OCI-LY7 (cell line): ENCODE measurements around the gene ZMAT5. TPM values are rescaled to one million over a fixed set of nuclear protein-coding genes. Genes with fewer than 3 reads are reported as not detected.

ENCODE experiments used
- BruUV-seq: library from RNA; stranded (reverse); fragments of 400-500 nt; replicated peaks from 2 replicates; lab custom pipeline; 2021; lab: Mats Ljungman, UMichigan
- CTCF ChIA-PET: fragments of 300-600 bp; sonication (Branson Sonifier 250); formaldehyde crosslinking; loops from one replicate; lab custom pipeline; 2022; ENCODE audit warnings: antibody characterized with exemption; ENCODE audit not compliant: unreplicated experiment; lab: Charles Lee
- POLR2A ChIA-PET: fragments of 300-600 bp; sonication (Branson Sonifier 250); formaldehyde crosslinking; loops from one replicate; lab custom pipeline; 2022; ENCODE audit warnings: antibody characterized with exemption; lab: Charles Lee
- DNase-seq: peaks from one replicate; pipeline ENCODE4 v3.0.0-alpha.2; 2015; ENCODE audit warnings: low spot score
- H2AFZ ChIP-seq: fragments of 200-600 bp; sonication (generic), shearing (Covaris generic); 2 replicates; pipeline ENCODE4 v1.6.1; 2014; ENCODE audit warnings: mild to moderate bottlenecking, antibody characterized with exemption, low read length, moderate library complexity
- H3K27ac ChIP-seq: fragments of 200-600 bp; sonication (generic); 2 replicates; pipeline ENCODE4 v1.5.1; 2014; ENCODE audit warnings: mixed run types, low read depth, mild to moderate bottlenecking, moderate library complexity, low read length, inconsistent platforms; ENCODE audit not compliant: poor library complexity, severe bottlenecking
- H3K36me3 ChIP-seq: fragments of 200-600 bp; sonication (generic); 2 replicates; pipeline ENCODE4 v1.6.1; 2014; ENCODE audit warnings: mild to moderate bottlenecking, antibody characterized with exemption, low read length, moderate library complexity, mixed read lengths; ENCODE audit not compliant: insufficient read depth
- H3K4me1 ChIP-seq: fragments of 200-600 bp; sonication (generic); 2 replicates; pipeline ENCODE4 v1.5.1; 2014; ENCODE audit warnings: mild to moderate bottlenecking, low read length; ENCODE audit not compliant: insufficient read depth, poor library complexity, severe bottlenecking
- H3K4me2 ChIP-seq: fragments of 200-600 bp; sonication (generic); 2 replicates; pipeline ENCODE4 v1.6.1; 2014; ENCODE audit warnings: mild to moderate bottlenecking, low read length
- H3K4me3 ChIP-seq: fragments of 200-600 bp; sonication (generic); 2 replicates; pipeline ENCODE4 v1.5.1; 2014; ENCODE audit warnings: mild to moderate bottlenecking, low read depth, low read length; ENCODE audit not compliant: poor library complexity, severe bottlenecking
- H3K79me2 ChIP-seq: fragments of 200-600 bp; sonication (generic); 2 replicates; pipeline ENCODE4 v1.6.1; 2016; ENCODE audit warnings: low read depth, mild to moderate bottlenecking, low read length, moderate library complexity, mixed read lengths; ENCODE audit not compliant: insufficient read depth
- H3K9me2 ChIP-seq: fragments of 200-600 bp; sonication (generic); 2 replicates; pipeline ENCODE4 v1.6.1; 2016; ENCODE audit warnings: mild to moderate bottlenecking, low read length, mixed read lengths; ENCODE audit not compliant: insufficient read depth
- H3K9me3 ChIP-seq: fragments of 200-600 bp; sonication (generic); 2 replicates; pipeline ENCODE4 v1.6.1; 2014; ENCODE audit warnings: mild to moderate bottlenecking, mixed run types, low read length, mixed read lengths
- H4K20me1 ChIP-seq: fragments of 200-600 bp; sonication (generic); 2 replicates; pipeline ENCODE4 v1.6.1; 2014; ENCODE audit warnings: mild to moderate bottlenecking, antibody characterized with exemption, low read length, moderate library complexity, mixed read lengths; ENCODE audit not compliant: insufficient read depth
- EZH2phosphoT487 ChIP-seq: fragments of 200-600 bp; sonication (generic); IDR thresholded peaks from 2 replicates; pipeline ENCODE4 v1.6.1; 2018; ENCODE audit warnings: low read depth, borderline replicate concordance, mild to moderate bottlenecking, mixed run types, antibody characterized with exemption, low read length, moderate library complexity, mixed read lengths
- intact Hi-C: fragments of 100-400 bp; cut with micrococcal nuclease; formaldehyde crosslinking; loops from one replicate; pipeline ENCODE4 v1.10.0; 2022; ENCODE audit not compliant: unreplicated experiment
- total RNA-seq, 2 experiments: library from RNA; depleted of rRNA in 1 of 2; stranded (reverse); fragments of >200 nt in 1 of 2; shearing (Covaris generic) in 1 of 2; gene quantifications; 2 replicates each; pipeline ENCODE4 v1.2.3, GENCODE V29; 2014 to 2022
- TF ChIP-seq, protein P1 (sequence below): fragments of 200-600 bp; sonication (generic); conservative IDR thresholded peaks from 2 replicates; pipeline ENCODE4 v1.5.1; 2014; ENCODE audit warnings: mild to moderate bottlenecking, antibody characterized with exemption, low read length, moderate library complexity, mixed read lengths

The ZMAT5 gene
- total RNA-seq, 2 experiments from 2014 or later, result 19.1 to 21.2 TPM

DNA sequence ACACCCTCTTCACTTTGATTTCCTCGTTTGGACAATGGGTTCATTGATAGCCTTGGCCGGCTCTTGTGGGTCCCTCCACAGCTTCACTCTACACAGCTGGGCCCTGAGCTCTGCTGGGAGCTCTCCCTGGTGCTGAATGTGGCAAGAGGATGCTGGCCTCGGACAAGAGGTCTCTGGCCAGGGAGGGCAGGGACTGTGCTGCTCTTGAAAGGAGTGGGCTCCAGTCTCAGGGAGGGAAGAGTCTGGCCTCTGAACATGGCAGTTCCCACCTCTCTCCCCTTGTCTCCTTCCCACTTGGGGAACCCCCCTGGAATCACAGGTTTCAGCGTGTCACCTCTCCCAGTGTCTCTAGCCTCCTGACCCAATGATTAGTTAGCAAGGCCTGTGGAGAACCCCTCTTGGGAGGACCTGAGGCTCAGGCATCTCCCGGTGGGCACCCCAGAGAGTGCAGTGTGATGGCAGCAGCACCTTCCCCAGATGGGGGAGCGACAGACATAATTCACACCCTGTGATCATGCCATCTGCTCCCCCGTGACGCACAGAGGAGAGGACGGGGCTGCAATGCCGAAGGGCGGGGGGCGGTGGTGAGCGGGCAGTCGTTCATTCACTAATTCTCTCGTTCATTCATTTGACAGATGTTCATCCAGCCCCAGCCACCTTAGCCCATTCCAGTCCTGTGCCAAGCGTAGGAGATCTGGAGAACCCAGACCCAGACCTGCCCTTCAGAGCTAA is 49.8 kb downstream of the ZMAT5 start:
- TF ChIP-seq EZH2phosphoT487, result no peak
- TF ChIP-seq, protein P1, sequence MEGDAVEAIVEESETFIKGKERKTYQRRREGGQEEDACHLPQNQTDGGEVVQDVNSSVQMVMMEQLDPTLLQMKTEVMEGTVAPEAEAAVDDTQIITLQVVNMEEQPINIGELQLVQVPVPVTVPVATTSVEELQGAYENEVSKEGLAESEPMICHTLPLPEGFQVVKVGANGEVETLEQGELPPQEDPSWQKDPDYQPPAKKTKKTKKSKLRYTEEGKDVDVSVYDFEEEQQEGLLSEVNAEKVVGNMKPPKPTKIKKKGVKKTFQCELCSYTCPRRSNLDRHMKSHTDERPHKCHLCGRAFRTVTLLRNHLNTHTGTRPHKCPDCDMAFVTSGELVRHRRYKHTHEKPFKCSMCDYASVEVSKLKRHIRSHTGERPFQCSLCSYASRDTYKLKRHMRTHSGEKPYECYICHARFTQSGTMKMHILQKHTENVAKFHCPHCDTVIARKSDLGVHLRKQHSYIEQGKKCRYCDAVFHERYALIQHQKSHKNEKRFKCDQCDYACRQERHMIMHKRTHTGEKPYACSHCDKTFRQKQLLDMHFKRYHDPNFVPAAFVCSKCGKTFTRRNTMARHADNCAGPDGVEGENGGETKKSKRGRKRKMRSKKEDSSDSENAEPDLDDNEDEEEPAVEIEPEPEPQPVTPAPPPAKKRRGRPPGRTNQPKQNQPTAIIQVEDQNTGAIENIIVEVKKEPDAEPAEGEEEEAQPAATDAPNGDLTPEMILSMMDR, result no peak
- Histone ChIP-seq H3K36me3 (no peaks in the 10 kb centered on the region), H4K20me1 (no peaks in the 10 kb centered on the region), H3K9me3 (no peaks in the 10 kb centered on the region), H3K9me2 (no peaks in the 10 kb centered on the region), H3K27ac (no peak overlapping the region), H3K4me2 (no peak overlapping the region), H3K4me3 (no peak overlapping the region), H2AFZ (no peak overlapping the region), H3K79me2 (no peaks in the 10 kb centered on the region), H3K4me1 (no peaks in the 10 kb centered on the region)
- intact Hi-C loops, result no loop called here
- peak; percentile 42 for DNase-seq
- POLR2A ChIA-PET, result interaction anchor here (0.7 kb wide), 1 partner anchor 97 kb away, joined by 4 read pairs; no protein-coding TSS in a partner anchor
- CTCF ChIA-PET, result no interaction called here
- no TSS peak for BruUV-seq

DNA sequence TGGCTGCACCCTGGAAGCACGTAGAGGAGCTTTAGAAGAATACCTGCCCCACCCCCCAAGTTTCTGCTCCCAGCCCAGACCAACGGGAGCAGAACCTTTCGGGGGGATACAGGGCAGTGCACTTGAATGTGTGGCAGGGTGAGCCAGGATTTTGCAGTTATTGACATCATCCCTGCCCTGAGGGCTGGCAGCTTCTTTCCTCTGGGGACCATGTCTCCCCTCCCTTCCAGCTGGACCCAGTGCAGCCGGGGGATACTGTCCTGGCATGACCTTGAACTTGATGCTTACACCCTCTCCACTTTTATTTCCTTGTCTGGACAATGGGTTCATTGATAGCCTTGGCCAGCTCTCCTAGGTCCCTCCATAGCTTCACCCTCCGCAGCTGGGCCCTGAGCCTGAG is 51.1 kb downstream of the ZMAT5 start:
- intact Hi-C loops, result no loop called here
- Histone ChIP-seq H3K36me3 (no peaks in the 10 kb centered on the region), H3K79me2 (no peaks in the 10 kb centered on the region), H4K20me1 (no peaks in the 10 kb centered on the region), H3K9me2 (no peaks in the 10 kb centered on the region), H2AFZ (no peak overlapping the region), H3K9me3 (no peaks in the 10 kb centered on the region), H3K4me3 (no peak overlapping the region), H3K4me1 (no peaks in the 10 kb centered on the region), H3K4me2 (no peak overlapping the region), H3K27ac (no peak overlapping the region)
- DNase-seq, result no peak
- TF ChIP-seq, protein P1, result no peak
- no peak for TF ChIP-seq EZH2phosphoT487
- POLR2A ChIA-PET, result no interaction called here
- CTCF ChIA-PET, result no interaction called here
- BruUV-seq, result no TSS peak

DNA sequence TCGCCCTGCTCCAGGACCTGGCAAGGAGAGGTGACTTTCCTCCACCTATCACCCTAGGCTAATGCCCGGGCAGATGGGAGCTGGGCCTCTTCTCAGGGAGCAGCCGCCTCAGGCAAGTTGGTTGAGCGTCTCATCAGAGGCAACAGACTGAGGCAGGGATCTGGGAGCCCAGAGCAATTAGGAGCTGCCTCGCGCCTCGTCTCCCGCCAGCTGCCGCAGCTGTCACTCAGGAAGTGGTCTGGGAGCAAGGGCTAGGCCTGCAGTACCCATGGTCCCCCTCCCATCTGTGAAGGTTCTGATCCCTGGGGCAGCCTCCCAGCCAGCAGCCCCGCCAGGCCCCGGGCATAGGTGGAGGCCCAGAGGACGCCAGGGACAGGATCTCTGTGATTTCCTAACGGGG is 51.6 kb downstream of the ZMAT5 start:
- H2AFZ ChIP-seq, result no peak overlapping the region
- CTCF ChIA-PET, result no interaction called here

More for the DNA sequence above, 51.6 kb downstream of the ZMAT5 start:
- POLR2A ChIA-PET, result no interaction called here
- H4K20me1 ChIP-seq, result no peaks in the 10 kb centered on the region
- intact Hi-C loops, result no loop called here
- H3K9me2 ChIP-seq, result no peaks in the 10 kb centered on the region
- no peak for DNase-seq
- H3K4me1 ChIP-seq, result no peaks in the 10 kb centered on the region
- H3K36me3 ChIP-seq, result no peaks in the 10 kb centered on the region
- H3K4me3 ChIP-seq, result no peak overlapping the region
- H3K27ac ChIP-seq, result no peak overlapping the region
- TF ChIP-seq, protein P1, result no peak
- no peak for TF ChIP-seq EZH2phosphoT487
- H3K9me3 ChIP-seq, result no peaks in the 10 kb centered on the region
- no TSS peak for BruUV-seq
- no peaks in the 10 kb centered on the region for H3K79me2 ChIP-seq
- no peak overlapping the region for H3K4me2 ChIP-seq
